ENCODE measurements around the gene COL18A1.

The COL18A1 gene

GRCh38 chr21:45478115-45478801 lies 73.3 kb downstream of the COL18A1 start:
- peak overlapping the region; percentile 82 for H2AFZ ChIP-seq (ENCODE audit: low read depth, low read length)
- H3K9me3 ChIP-seq (ENCODE audit: insufficient read depth, low read length, severe bottlenecking): no peaks in the 10 kb centered on the region
- H3K27ac ChIP-seq (ENCODE audit: low read length): peak overlapping the region; percentile 38
- DNase-seq: peak; percentile 84
- peak overlapping the region in 1 of 2 experiments; percentile 41; a peak in 2 of 4 replicates for H3K4me3 ChIP-seq (ENCODE audit: low read depth in 1 of 2, low read length in 2 of 2)
- H3K79me2 ChIP-seq (ENCODE audit: insufficient read depth, low read length): no peaks in the 10 kb centered on the region
- no peaks in the 10 kb centered on the region for H3K27me3 ChIP-seq (ENCODE audit: insufficient read depth, low read length, poor library complexity)
- TF ChIP-seq, protein P1, sequence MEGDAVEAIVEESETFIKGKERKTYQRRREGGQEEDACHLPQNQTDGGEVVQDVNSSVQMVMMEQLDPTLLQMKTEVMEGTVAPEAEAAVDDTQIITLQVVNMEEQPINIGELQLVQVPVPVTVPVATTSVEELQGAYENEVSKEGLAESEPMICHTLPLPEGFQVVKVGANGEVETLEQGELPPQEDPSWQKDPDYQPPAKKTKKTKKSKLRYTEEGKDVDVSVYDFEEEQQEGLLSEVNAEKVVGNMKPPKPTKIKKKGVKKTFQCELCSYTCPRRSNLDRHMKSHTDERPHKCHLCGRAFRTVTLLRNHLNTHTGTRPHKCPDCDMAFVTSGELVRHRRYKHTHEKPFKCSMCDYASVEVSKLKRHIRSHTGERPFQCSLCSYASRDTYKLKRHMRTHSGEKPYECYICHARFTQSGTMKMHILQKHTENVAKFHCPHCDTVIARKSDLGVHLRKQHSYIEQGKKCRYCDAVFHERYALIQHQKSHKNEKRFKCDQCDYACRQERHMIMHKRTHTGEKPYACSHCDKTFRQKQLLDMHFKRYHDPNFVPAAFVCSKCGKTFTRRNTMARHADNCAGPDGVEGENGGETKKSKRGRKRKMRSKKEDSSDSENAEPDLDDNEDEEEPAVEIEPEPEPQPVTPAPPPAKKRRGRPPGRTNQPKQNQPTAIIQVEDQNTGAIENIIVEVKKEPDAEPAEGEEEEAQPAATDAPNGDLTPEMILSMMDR (IDR thresholded peaks at IDR 0.05; ENCODE audit: borderline replicate concordance, extremely low read depth, low read length, poor library complexity, severe bottlenecking): peak; percentile 92
- no peak for TF ChIP-seq EZH2 (IDR thresholded peaks at IDR 0.05; ENCODE audit: borderline replicate concordance, low read depth, low read length, severe bottlenecking)
- peak overlapping the region; percentile 61 for H3K4me2 ChIP-seq (ENCODE audit: insufficient read depth, low read length)
- ATAC-seq (ENCODE audit: insufficient read depth, low read depth): peak; percentile 86
- no peaks in the 10 kb centered on the region for H4K20me1 ChIP-seq (ENCODE audit: insufficient read depth, low read length)
- H3K9ac ChIP-seq (ENCODE audit: low read depth, low read length): peak overlapping the region; percentile 32
- H3K36me3 ChIP-seq (ENCODE audit: insufficient read depth, low read length): no peaks in the 10 kb centered on the region
- H3K4me1 ChIP-seq (ENCODE audit: insufficient read depth, low read length): peaks cover 19% of the 10 kb centered on the region

DNA sequence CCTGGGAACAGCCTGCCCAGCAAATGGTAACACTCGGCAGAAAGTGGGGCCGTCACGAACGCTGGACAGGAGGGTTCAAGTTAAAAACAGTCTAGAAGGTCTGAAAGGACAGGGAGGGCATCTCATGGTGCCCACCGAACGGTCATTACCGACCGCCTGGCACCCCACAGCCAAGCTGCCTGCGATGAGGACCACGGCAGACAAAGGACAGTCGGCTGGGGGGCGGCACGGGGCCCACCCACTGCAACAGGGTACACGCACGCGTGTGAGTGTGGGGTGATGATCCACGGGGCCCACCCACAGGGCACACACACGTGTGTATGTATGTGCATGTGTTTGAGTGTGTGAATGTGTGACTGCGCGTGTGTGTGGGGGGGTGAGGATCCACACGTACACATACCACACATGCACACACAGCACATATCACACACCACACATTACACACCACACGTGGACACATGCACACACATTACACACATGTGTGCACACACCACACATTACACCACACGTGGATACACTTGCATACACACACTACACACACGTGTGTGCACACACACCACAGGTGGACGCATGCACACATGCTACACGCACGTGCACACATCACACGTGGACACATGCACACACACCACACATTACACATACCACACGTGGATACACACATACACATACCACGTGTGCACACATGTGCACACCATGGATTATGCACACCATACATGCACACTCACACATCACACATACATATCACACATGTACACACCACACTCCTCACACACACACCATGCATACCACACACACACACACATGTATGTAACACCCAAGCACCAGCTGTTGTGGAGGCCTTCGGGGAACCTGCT lies 74.1 kb downstream of the COL18A1 start:
- H2AFZ ChIP-seq (ENCODE audit: low read depth, low read length): peak overlapping the region; percentile 82
- ATAC-seq (ENCODE audit: insufficient read depth, low read depth) (no peak), DNase-seq (no peak)
- no peaks in the 10 kb centered on the region for H3K27me3 ChIP-seq (ENCODE audit: insufficient read depth, low read length, poor library complexity)
- peak overlapping the region; percentile 61 for H3K4me2 ChIP-seq (ENCODE audit: insufficient read depth, low read length)
- TF ChIP-seq, protein P1 (IDR thresholded peaks at IDR 0.05; ENCODE audit: borderline replicate concordance, extremely low read depth, low read length, poor library complexity, severe bottlenecking): no peak
- no peak for TF ChIP-seq EZH2 (IDR thresholded peaks at IDR 0.05; ENCODE audit: borderline replicate concordance, low read depth, low read length, severe bottlenecking)
- H3K4me3 ChIP-seq (ENCODE audit: low read depth in 1 of 2, low read length in 2 of 2): no peak overlapping the region; a peak in 1 of 4 replicates
- peak overlapping the region; percentile 37; the same call in 1 of the 2 replicates for H3K27ac ChIP-seq (ENCODE audit: low read length)
- peak overlapping the region; percentile 32; the same call in 1 of the 2 replicates for H3K9ac ChIP-seq (ENCODE audit: low read depth, low read length)
- peaks cover 19% of the 10 kb centered on the region for H3K4me1 ChIP-seq (ENCODE audit: insufficient read depth, low read length)
- no peaks in the 10 kb centered on the region for H3K36me3 ChIP-seq (ENCODE audit: insufficient read depth, low read length)
- no peaks in the 10 kb centered on the region for H4K20me1 ChIP-seq (ENCODE audit: insufficient read depth, low read length)
- no peaks in the 10 kb centered on the region for H3K79me2 ChIP-seq (ENCODE audit: insufficient read depth, low read length)
- H3K9me3 ChIP-seq (ENCODE audit: insufficient read depth, low read length, severe bottlenecking): no peaks in the 10 kb centered on the region

DNA sequence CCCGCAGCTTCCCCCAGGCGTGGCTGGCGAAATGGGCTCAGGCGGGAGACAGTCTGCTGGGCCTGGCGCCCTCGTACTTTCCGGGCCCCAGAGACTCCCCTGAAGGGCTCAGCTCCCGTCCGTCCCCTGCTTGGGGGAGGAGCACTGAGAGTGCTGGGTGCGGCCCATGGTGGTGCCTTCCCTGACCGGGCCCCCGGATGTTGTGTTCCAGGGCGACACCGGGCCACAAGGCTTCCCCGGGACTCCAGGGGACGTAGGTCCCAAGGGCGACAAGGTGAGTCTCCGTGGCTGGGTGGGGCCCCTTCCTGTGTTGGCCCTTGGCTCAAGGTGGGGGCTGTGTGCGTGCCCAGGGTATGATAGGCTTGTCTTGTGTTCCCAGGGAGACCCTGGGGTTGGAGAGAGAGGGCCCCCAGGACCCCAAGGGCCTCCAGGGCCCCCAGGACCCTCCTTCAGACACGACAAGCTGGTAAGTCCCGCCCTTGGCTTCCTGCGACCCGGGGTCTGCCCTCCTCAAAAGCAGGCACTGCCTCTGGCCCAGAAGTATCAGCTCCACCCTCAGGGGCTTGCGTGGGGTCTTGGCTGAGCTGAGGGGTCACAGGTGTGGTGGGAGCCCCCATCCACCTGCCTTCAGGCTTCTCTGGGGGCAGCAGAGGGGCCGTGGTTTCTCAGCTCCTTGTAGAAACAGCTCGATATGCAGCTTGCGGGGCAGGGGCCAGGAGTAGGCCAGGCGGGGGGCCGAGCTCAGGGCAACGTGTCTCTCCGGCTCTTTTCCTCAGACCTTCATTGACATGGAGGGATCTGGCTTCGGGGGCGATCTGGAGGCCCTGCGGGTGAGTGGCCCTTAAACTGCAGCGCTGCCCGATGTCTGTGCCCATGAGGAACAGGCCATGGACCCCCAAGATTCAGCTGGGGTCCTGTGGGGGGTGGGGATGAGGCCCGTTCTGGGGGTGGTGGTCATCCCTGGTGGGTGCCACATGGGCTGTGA lies 75.0 kb downstream of the COL18A1 start:
- Histone ChIP-seq H3K27ac (ENCODE audit: low read length) (no peak overlapping the region), H3K4me1 (ENCODE audit: insufficient read depth, low read length) (peaks cover 19% of the 10 kb centered on the region), H3K4me3 (ENCODE audit: low read depth in 1 of 2, low read length in 2 of 2) (no peak overlapping the region), H2AFZ (ENCODE audit: low read depth, low read length) (no peak overlapping the region), H3K9me3 (ENCODE audit: insufficient read depth, low read length, severe bottlenecking) (no peaks in the 10 kb centered on the region), H3K9ac (ENCODE audit: low read depth, low read length) (no peak overlapping the region), H3K27me3 (ENCODE audit: insufficient read depth, low read length, poor library complexity) (no peaks in the 10 kb centered on the region), H3K36me3 (ENCODE audit: insufficient read depth, low read length) (no peaks in the 10 kb centered on the region), H3K4me2 (ENCODE audit: insufficient read depth, low read length) (no peak overlapping the region), H3K79me2 (ENCODE audit: insufficient read depth, low read length) (no peaks in the 10 kb centered on the region), H4K20me1 (ENCODE audit: insufficient read depth, low read length) (no peaks in the 10 kb centered on the region)
- ATAC-seq (ENCODE audit: insufficient read depth, low read depth) (no peak), DNase-seq (no peak)
- TF ChIP-seq, protein P1 (IDR thresholded peaks at IDR 0.05; ENCODE audit: borderline replicate concordance, extremely low read depth, low read length, poor library complexity, severe bottlenecking): no peak
- no peak for TF ChIP-seq EZH2 (IDR thresholded peaks at IDR 0.05; ENCODE audit: borderline replicate concordance, low read depth, low read length, severe bottlenecking)
